ENCODE results near the gene TRDMT1. TPM values are rescaled to one million over a fixed set of nuclear protein-coding genes. Genes with fewer than 3 reads are reported as not detected.

Gene TRDMT1
- total RNA-seq, 4 donors from 2014 or later, result 4.9 to 13.7 (median 6.2) TPM

DNA sequence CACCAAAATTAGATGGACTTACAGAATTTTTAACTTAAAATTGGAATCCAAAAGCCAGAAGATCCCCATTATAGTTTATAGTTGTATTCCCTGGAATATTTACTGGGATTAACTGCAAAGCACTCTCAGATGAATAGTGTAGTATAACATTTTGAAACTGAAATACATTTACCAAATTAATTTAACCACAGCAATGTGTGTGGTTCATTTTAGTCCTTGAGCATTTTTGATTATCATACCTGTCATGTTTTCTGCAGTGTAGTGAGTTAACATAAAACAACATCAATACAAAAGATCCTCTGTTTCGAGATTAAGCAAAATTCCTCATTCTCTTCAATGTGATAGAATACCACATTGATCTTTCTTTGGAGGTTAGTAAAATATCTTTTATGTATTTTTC is 30.3 kb upstream of the TRDMT1 start:
- TF ChIP-seq, protein P1, sequence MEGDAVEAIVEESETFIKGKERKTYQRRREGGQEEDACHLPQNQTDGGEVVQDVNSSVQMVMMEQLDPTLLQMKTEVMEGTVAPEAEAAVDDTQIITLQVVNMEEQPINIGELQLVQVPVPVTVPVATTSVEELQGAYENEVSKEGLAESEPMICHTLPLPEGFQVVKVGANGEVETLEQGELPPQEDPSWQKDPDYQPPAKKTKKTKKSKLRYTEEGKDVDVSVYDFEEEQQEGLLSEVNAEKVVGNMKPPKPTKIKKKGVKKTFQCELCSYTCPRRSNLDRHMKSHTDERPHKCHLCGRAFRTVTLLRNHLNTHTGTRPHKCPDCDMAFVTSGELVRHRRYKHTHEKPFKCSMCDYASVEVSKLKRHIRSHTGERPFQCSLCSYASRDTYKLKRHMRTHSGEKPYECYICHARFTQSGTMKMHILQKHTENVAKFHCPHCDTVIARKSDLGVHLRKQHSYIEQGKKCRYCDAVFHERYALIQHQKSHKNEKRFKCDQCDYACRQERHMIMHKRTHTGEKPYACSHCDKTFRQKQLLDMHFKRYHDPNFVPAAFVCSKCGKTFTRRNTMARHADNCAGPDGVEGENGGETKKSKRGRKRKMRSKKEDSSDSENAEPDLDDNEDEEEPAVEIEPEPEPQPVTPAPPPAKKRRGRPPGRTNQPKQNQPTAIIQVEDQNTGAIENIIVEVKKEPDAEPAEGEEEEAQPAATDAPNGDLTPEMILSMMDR (IDR thresholded peaks at IDR 0.05), result no peak
- ATAC-seq (ENCODE audit: low FRiP score) (no peak), DNase-seq (ENCODE audit: low spot score) (no peak)

DNA sequence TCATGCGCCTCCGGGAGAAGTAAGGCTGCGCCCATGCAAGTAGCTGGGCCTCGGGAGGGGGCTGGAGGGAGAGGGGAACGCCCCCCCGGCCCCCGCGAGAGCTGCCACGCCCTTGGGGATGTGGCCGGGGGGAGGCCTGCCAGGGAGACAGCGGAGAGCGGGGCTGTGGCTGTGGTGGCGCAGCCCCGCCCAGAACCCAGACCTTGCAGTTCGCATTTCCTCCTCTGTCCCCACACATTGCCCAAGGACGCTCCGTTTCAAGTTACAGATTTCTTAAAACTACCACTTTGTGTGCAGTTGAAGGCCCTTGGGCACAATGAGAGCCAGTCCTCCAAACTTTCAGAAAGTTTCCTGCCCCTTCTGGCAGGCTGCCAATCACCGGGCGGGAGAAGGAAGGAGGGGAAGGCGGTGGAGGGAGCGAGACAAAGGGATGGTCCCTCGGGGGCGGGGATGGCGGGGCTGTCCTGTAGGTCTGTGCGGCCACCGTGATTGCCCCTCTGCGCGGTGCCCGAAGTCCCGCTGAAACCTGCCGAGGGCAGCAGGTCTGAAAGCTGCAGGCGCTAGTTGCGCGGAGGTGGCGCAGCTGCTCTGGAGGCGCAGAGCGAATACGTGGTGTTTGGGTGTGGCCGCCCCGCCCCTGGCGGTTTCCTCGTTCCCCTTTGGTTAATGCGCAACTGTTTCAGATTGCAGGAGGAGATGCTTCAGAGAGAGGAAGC is 28.7 kb upstream of the TRDMT1 start:
- ATAC-seq (ENCODE audit: low FRiP score), result peak; percentile 12
- TF ChIP-seq, protein P1 (IDR thresholded peaks at IDR 0.05), result no peak
- DNase-seq (ENCODE audit: low spot score), result peak; percentile 57

DNA sequence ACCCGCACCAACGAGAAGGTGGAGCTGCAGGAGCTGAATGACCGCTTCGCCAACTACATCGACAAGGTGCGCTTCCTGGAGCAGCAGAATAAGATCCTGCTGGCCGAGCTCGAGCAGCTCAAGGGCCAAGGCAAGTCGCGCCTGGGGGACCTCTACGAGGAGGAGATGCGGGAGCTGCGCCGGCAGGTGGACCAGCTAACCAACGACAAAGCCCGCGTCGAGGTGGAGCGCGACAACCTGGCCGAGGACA is 28.2 kb upstream of the TRDMT1 start:
- no peak for ATAC-seq (ENCODE audit: low FRiP score)
- no peak for DNase-seq (ENCODE audit: low spot score)

DNA sequence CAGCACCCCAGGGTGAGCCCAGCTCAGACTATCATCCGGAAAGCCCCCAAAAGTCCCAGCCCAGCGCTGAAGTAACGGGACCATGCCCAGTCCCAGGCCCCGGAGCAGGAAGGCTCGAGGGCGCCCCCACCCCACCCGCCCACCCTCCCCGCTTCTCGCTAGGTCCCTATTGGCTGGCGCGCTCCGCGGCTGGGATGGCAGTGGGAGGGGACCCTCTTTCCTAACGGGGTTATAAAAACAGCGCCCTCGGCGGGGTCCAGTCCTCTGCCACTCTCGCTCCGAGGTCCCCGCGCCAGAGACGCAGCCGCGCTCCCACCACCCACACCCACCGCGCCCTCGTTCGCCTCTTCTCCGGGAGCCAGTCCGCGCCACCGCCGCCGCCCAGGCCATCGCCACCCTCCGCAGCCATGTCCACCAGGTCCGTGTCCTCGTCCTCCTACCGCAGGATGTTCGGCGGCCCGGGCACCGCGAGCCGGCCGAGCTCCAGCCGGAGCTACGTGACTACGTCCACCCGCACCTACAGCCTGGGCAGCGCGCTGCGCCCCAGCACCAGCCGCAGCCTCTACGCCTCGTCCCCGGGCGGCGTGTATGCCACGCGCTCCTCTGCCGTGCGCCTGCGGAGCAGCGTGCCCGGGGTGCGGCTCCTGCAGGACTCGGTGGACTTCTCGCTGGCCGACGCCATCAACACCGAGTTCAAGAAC is 27.7 kb upstream of the TRDMT1 start:
- peak; percentile 77 for ATAC-seq (ENCODE audit: low FRiP score)
- peak; percentile 67 for DNase-seq (ENCODE audit: low spot score)
- TF ChIP-seq, protein P1 (IDR thresholded peaks at IDR 0.05), result no peak

More for the DNA sequence above, 28.2 kb upstream of the TRDMT1 start:
- TF ChIP-seq, protein P1 (IDR thresholded peaks at IDR 0.05), result no peak

DNA sequence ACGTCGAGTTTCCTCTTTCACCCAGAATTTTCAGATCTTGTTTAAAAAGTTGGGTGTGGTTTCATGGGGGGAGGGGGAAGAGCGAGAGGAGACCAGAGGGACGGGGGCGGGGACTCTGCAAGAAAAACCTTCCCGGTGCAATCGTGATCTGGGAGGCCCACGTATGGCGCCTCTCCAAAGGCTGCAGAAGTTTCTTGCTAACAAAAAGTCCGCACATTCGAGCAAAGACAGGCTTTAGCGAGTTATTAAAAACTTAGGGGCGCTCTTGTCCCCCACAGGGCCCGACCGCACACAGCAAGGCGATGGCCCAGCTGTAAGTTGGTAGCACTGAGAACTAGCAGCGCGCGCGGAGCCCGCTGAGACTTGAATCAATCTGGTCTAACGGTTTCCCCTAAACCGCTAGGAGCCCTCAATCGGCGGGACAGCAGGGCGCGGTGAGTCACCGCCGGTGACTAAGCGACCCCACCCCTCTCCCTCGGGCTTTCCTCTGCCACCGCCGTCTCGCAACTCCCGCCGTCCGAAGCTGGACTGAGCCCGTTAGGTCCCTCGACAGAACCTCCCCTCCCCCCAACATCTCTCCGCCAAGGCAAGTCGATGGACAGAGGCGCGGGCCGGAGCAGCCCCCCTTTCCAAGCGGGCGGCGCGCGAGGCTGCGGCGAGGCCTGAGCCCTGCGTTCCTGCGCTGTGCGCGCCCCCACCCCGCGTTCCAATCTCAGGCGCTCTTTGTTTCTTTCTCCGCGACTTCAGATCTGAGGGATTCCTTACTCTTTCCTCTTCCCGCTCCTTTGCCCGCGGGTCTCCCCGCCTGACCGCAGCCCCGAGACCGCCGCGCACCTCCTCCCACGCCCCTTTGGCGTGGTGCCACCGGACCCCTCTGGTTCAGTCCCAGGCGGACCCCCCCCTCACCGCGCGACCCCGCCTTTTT is 26.9 kb upstream of the TRDMT1 start, which contains the start of gene VIM:
Gene VIM (plus strand): TSS at position 151 of the 925 bp plus-strand sequence. CDS start 1,182 bp downstream, outside the sequence.
- ATAC-seq (ENCODE audit: low FRiP score), result peak; percentile 84
- peak; percentile 84 for DNase-seq (ENCODE audit: low spot score)
- TF ChIP-seq, protein P1 (IDR thresholded peaks at IDR 0.05), result no peak

DNA sequence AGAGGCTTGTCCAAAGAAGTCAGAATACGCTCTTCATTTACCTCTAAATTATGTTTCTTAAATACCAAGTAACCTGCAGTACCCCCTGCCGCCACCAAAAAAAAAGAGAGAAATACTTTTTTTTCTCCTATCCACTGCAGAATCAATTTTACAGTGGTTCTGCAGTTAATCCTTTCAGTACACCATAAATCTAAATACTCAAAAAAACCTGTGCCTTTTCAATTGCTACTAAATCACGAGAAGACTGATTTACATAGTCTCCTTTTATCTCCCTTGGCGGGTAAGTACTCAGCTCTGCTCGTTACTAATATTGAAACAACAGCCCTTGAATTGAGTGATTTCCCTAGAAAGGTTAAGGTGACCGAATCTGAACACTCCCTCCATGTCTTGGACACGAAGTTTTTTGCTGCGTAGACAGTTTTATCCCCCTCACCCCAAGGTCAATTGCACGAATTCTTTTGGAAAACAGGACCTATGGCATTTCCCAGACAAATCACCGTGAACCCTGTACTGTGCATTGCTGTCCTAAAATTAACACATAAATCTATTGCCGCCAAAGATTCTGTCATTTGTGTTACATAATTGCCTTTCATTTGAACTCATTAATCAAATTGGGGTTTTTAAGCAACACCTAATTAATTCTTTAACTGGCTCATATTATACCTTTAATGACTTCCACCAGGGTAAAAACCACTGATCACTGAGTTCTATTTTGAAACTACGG is 26.1 kb upstream of the TRDMT1 start:
- TF ChIP-seq, protein P1 (IDR thresholded peaks at IDR 0.05), result peak in 2 of 3 donors; percentile 9 to 44
- DNase-seq (ENCODE audit: low spot score) (no peak), ATAC-seq (ENCODE audit: low FRiP score) (no peak)
